ENCODE data around the gene MYH6.

Gene MYH6

DNA sequence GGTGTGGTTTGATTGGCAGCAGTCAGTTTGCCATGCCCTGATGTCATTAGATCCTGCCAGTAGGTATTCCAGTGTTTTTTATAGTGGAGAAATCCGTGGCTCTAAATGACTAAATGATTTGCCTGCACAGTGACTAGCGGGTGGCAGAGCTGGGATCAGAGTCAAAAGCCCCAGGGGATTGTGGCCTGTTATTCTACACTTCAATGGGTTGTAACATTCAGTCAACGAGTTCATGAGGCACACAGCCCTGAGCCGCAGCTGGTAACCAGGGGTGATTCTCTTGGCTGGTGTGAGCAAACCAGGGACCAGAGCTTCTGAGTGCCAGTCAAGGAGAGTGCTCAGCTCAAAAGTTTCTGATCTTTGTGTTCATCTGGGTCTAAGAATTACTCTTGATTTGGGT lies 1.8 kb downstream of the MYH6 start:
- TF ChIP-seq, protein P1, sequence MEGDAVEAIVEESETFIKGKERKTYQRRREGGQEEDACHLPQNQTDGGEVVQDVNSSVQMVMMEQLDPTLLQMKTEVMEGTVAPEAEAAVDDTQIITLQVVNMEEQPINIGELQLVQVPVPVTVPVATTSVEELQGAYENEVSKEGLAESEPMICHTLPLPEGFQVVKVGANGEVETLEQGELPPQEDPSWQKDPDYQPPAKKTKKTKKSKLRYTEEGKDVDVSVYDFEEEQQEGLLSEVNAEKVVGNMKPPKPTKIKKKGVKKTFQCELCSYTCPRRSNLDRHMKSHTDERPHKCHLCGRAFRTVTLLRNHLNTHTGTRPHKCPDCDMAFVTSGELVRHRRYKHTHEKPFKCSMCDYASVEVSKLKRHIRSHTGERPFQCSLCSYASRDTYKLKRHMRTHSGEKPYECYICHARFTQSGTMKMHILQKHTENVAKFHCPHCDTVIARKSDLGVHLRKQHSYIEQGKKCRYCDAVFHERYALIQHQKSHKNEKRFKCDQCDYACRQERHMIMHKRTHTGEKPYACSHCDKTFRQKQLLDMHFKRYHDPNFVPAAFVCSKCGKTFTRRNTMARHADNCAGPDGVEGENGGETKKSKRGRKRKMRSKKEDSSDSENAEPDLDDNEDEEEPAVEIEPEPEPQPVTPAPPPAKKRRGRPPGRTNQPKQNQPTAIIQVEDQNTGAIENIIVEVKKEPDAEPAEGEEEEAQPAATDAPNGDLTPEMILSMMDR (IDR thresholded peaks at IDR 0.05), result no peak

DNA sequence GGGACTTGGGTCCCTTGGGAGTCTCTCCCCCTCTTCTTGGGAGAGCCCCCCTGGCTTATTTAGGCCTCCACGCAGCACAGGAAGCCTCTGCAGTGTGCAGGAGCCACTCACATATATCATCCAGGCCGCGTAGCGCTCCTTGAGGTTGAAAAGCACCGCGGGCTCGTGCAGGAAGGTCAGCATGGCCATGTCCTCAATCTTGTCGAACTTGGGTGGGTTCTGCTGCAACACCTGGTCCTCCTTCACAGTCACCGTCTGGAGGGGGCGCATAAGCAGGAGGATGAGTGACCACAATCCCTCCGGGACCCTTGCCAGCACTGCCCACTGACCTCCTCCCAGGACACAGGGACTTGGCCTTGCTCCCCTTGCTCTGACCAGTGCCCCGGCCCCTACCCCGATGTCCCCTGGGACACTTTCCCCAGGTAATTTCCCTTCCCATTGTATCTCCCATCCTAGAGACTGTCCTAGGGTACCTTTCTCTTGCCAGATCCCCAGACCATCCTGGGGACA lies 2.5 kb downstream of the MYH6 start:
- TF ChIP-seq, protein P1 (IDR thresholded peaks at IDR 0.05), result no peak

- TF ChIP-seq, protein P1 (IDR thresholded peaks at IDR 0.05), result no peak
These were observed 3.0 kb downstream of the MYH6 start for GRCh38 chr14:23405096-23405495.

- TF ChIP-seq, protein P1 (IDR thresholded peaks at IDR 0.05), result no peak
These were observed 3.7 kb downstream of the MYH6 start for GRCh38 chr14:23404331-23404900.

DNA sequence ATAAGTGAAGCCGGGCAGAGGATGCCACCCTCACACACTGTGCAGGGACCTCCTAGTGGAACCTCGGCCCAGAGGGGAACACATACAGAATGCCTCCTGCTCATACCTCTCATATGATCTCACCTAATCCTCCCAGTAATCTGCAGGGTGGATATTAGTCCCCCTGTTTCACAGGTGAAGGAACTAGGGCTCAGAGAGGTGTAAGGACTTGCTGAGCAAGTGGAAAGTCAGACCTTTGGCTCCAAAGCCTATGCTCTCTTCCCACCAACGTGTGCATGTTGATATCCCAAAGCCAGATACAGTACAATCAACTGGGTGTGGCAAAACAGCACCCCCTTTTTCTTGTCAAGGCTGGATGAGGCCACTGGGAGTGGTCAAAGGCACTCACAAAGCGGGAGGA lies 4.2 kb downstream of the MYH6 start:
- TF ChIP-seq, protein P1 (IDR thresholded peaks at IDR 0.05), result no peak

DNA sequence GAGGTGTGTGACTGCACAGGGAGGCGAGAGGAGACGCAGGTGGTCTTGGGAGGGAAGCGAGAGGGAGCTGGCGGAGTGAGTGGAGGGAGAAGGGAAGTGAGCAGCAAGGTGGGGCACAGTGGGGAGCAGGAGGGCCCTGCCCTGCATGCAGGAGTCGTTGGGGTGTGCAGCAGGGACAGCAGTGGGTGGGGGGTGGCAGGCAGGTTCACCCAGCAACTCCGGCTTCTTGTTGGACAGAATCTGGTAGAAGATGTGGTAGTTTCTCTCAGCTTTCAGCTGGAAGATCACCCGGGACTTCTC lies 5.0 kb downstream of the MYH6 start:
- TF ChIP-seq, protein P1 (IDR thresholded peaks at IDR 0.05), result no peak

DNA sequence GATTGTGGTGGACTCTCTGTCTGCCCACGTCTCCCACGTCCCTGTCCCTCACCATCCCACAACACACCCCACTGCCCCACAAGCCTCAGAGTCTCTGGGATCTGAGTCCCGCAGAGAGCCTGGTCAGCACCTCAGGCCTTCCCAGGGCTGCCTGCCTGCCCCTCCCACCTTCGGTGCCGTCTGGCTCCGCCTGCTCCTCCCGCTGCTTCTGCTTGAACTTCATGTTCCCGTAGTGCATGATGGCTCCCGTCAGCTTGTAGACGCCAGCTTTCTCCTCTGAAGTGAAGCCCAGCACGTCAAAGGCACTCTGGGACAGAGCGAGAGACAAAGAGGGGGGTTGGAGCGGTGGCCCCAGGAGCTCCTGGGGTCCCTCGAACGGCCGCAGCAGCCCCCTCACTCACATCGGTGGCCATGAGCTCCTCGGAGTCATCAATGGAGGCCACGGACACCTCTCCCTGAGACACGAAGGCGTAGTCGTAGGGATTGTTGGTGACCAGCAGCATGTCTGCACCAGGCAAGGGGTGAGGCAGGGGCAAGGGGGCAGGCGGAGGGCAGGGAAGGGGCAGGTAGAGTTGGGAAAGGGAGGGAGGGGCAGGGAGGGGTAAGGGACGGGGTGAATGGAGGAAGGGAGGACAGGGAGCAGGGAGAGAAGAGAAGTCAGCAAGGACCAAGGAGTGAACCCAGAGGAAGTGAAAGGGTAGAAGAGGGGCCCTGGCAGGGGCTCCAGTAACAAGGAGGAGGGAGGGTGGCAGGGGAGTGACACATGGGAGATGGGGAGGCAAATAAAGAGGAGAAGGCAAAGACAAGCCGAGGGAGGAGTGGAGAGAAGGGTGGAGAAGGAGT lies 5.6 kb downstream of the MYH6 start:
- TF ChIP-seq, protein P1 (IDR thresholded peaks at IDR 0.05), result no peak

All from LNCAP (cell line).